Measurements from ENCODE around the gene MNT.

Gene MNT

GRCh38 chr17:2395258-2396181 lies 5.3 kb downstream of the MNT start:
- DNase-seq = no peak

- DNase-seq = no peak
Measured at GRCh38 chr17:2394775-2395201, 6.1 kb downstream of the MNT start.

- DNase-seq = no peak
Measured at GRCh38 chr17:2393954-2394749, 6.7 kb downstream of the MNT start.

DNA sequence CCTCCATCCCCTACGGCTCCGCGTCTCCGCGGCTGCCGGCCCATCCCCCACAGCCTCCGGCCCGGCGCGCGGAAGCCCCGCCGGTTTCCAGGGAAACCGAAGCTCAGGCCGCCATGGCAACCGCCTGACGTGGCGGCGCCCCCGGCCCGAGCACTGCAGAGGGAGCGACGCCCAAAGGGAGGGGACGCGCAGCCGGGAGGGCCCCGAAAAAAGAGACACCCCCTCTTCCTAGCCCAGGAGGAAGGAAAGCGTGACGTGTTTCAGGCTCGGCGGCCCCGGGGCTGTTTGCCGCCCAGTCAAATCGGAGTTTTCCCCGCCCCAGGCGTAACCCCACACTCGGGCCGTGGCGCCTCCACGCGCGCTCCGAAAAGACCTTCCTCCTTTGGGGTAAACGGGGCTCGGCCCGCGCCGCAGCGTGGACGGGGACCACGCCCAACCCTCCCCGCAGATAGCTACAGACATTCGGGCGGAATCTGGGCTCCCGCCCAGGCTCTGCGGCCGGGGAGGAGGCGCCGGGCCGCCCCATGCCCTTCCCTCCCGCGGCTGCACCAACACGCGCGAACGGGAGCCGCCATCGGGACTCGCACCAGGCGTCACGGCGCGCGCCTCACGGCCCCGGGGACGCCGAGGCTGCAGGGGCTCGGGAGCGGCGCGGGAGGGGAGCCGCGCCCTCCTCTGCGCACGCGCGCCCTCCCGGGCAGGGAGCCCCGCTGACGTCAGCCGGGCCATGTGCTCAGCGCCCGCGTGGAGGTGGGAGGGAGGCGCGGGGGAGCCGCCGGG lies 7.5 kb downstream of the MNT start:
- peak; percentile 79 for DNase-seq

- DNase-seq = peak; percentile 81
Measured at GRCh38 chr17:2392252-2393173, 8.3 kb downstream of the MNT start.

DNA sequence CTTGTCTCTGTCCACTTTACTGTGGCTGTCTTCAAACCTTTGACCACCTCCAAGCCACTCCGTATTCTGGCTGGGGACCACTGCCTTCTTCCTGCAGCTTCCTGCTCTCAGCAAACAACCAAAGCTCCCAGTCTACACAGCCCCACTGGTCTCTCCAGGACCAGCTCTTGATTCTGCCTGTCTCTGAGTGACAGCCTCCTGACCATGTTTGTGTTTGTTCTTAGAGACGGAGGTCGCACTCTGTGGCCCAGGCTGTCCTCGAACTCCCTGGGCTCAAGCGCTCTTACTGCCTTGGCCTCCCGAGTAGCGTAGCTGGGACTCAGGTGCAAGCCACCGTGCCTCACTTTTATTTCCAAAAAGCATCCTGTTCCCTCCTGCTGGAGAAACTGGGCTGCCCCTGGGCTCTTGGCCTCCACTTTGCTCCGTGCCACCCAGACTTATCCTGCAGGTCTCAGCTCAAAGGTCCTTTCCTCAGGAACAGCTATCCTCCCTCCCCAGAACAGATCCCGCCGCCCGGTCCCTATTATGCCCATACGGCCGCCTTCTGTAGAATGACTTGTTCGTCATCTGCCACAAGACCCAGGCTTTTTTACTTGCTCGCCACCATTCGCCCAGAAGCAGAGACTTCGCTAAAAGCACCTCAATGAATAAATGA lies 9.1 kb downstream of the MNT start:
- no peak for DNase-seq

DNA sequence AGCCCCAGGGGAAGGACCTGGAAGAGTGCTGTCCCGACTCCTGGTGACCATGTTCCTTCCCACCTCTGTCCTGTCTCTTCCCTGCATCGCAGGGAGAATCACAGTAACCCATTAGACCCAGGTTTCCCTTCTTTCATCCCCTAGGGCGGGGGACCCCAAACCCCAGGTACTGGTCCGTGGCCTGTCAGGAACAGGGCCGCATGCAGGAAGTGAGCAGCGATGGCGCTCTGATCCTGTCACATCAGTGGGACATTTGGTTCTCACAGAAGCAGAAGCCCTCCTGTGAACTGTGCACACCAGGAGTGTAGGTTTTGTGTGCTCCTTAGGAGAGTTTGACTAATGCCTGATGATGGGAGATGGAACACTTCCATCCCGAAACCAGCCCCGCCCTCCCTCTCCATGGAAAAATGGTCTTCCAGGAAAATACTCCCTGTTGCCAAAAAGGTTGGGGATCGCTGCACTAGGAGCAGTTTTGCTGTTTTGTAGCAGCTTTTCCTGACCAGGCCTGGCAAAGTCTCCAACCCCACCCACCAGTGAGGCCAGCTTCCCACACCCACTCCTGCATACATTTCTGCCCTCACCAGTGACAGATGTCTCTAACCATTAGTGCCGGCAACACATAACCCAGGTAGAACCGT lies 10.5 kb downstream of the MNT start:
- DNase-seq = no peak

DNA sequence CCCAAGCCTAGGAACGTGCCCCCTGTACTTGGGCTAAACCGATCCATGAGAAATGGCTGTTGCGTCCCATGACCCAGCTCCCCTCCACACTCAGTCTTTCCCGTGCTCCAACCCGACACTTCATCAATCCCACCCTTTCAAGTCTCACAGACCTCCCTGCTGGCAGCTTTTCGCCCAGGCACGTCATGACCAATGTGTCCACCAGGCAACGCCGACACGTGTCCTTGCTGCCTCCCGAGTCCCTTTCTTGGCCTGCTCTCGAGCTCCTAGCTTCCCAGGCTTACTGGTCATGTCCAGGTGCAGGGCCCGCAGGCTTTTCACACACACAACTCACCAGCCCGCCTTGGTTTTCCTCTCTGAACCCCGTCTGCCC lies 12.2 kb downstream of the MNT start:
- DNase-seq = no peak

DNA sequence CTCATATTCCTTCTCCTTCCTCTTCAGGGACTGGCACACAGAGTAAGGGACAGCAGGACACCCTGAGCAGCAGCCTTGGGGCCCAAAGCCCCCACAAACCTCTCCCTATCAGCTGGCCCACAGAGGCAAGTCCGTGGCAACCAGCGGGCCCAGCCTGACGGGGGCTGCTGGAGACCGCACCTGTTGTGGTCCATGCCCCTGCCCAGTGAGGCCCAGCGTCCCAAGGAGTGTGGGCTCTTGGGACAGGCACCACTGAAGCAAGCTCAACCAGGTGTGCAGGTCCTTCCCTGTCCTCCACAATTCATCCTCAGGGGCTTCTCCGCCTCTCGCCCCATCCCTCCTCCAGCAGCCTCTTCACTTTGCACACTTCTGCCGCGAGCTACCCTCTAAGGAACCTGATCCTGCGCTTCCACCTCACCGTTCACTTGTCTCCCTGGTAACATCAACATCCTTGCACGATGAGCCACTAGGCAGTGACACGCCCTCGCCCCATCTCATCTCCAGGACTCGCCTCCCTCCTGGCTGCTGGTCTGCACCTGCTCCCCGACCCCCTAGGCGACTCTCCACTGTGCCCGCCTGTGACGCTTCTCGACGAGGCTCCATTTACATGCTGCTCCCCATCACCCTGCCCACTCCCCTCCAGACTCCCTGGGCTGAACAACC lies 12.7 kb downstream of the MNT start:
- DNase-seq = no peak

DNA sequence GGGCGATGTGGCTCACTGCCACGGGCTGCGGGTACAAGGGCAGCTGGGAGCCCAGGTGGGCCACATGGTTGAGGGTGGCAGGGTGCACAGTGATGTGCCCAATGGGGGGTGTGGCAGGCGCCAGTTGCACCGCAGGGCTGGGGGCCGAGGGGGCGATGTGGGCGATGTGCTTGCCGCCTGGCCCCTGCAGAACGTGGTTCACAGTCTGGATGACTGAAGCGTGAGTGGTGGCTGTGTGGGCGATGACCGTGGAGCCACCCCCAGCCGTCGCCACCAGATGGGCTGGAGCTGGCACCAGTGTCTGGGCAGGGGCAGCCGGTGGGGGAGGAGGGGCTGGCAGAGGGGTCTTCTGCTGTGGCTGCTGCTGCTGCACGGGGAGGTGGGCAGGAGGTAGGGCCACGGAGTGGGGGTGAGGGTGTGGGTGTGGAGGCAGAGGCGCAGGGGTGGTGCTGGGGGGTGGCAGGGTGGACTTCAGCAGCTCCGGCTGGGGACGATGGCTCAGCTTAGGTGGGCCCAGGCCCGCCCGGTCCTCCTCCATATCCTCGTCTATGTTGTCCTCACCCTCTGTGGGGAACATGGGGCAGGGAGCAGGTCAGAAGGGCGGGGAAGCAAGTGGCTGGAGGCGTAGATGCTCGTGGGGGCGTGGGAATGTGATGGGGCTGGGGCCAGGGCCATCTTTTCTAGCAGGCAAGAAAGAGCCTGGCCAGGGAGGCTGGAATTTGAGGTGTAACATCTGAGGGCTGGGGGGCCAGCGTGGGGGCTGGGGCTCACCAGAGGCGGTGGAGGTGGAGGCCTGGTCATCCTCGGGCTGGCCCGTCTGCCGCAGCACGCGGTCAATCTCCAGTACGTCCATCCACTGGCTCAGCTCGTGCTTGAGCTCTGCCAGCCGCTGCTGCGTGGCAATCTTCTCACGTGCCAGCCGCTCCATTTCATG lies 13.5 kb downstream of the MNT start:
- no peak for DNase-seq

GRCh38 chr17:2386400-2387085 lies 14.3 kb downstream of the MNT start:
- DNase-seq = no peak

GRCh38 chr17:2385240-2386210 lies 15.3 kb downstream of the MNT start:
- no peak for DNase-seq

GRCh38 chr17:2384439-2385127 lies 16.3 kb downstream of the MNT start:
- DNase-seq = no peak

DNA sequence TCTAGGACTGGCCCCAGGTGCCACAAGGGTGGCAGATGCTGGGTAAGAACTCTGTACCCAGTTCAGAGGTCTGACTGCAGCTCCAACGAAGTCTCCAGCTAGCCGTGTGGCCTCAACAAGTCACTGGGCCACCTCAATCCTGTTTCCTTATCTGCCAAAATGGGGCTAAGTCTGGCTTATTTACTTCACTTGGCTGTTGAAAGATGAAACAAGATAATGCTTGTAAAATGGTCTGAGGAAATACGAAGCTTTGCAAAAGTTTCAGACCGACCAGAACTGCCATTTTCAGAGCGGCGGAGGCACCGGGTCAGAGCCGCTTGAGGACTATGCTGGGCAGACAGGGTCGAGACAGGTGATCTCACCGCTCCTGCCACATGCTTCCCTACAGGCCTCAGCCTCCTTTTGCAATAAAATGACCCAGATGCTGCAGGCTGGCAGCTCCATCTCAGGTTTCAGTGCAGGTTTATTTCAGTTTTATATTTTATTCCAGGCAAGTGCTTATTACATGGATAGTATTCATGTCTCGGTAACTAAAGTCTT lies 17.2 kb downstream of the MNT start:
- no peak for DNase-seq

DNA sequence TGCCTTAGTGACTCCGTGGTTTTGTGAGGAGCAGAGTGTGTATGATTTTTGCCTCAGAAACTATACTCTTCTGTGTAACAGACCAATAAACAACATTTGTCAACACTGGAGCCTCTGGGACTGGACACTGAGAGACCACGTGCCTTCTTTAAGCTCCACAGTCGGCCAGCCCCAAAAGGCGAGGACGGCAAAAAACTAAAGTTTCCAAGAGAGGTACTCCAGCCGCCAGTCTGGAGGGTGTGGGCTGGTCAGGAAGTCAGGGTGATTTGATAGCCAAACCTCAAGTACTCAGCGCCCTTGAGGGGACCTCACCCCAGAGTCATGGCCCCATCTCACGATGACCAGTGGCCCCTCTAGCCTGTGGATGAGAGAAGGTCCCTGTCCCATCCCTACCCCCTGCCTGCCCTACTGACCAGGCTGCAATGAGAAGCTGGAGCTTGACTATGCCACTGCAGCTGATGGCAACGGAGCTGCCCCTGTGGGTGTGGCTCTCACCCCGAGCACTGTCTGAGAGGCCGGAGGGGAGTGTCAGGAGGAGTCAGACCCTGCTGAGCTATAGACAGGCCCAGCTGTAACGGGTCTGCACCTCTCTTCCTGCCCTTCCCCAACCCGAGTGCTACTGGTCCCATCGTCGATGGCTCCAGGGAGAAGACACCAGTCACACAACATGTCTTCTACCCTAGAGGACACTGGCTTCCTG lies 19.8 kb downstream of the MNT start:
- DNase-seq = no peak
